GM18511 (cell line): Measurements from ENCODE around the gene DNAJC27.
A peak's percentile ranks its signal among the peaks of the same experiment; 100 is the strongest.

Experiments used
- ATAC-seq: cut with Tn5 transposase; IDR thresholded peaks from one replicate; pipeline ENCODE4 v1.9.1; 2021; ENCODE audit warnings: mild to moderate bottlenecking, moderate library complexity; ENCODE audit not compliant: unreplicated experiment

DNAJC27 gene

DNA sequence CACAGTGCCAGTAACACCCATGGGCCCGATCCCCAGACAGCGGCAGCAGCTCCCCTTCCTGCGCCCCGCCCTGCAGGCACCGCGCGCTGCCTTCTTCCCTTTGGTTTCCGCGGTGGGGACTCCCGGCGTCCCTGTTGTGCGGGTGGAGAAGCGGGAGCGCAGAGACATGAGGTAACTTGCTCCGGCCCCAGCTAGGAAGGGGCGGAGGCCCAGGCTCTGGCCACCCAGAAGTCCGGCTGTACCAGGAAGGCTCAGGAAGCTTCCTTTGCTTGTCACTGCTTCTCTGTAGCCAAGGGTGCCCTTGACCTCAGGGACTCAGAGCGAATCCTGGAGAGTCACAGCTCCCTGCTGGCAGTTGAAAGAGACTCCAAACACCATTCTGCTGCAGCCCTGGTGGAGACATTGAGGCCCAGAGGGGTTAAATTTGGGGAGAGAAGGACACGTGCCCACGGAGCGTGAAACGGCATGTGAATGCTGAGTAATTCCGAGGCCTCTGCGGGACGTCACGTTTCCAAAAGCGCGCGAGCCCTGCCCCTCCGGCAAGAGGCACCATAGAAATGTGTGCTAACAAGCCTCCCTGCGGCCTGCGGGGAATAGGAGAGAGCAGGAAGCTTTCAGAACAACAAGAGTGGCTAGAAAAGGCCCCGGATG, 45.0 kb downstream of the DNAJC27 start:
- ATAC-seq = no peak

DNA sequence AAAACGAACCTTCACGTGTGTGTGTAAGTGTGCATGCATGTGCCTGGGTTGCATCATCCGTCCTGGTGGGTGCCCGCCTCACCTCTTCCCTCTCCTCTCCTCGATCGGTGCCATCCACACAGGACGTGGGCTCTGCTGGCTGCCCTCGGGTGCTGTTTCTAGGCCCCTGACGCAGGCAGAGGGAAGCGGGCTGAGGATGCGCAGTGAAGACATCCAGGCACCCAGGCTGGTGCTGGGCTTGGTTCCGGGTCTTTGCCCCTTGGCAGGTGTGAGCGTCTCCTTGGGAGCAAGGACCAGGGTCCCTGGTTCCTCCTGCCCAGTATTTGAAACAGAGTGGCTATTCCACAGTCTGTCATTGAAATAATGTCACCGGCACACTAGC, 45.5 kb downstream of the DNAJC27 start:
- ATAC-seq = no peak

DNA sequence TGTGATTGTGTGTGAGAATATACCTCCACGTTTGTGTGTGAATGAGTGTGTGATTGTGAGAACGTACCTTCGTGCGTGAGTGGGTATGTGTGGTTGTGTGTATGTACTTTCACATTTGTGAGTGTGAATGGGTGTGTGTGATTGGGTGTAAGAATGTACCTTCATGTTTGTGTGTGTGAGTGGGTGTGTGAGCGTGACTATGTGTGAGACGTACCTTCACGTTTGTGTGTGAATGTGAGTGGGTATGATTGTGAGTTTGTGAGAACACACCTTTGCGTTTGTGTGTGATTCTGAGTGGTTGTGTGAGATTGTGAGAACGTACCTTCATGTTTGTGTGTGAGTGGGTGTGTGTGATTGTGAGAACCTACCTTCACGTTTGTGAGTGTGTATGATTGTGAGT, 45.9 kb downstream of the DNAJC27 start:
- ATAC-seq = no peak

- no peak for ATAC-seq
These were observed 47.0 kb downstream of the DNAJC27 start for GRCh38 chr2:24924732-24925131.

DNA sequence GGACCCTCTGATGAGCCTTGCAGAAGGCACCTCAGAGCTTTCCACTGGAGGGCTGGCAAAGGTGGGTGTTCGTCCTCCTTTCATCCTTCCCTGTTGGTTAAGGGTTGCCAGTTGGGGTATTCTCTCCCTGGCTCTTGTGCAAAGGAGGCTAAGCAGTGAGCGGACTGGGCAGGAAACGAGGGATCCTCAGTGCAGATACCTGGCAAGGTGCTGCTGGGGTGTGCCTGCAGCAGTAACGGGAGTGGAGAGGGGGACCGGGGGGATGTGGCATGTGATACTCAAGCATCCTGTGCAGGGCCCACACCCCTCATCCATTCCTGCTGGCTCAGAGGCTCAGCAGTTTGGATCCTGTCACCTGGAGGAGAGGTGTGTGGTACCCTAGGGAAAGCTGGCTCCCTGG, 47.5 kb downstream of the DNAJC27 start:
- ATAC-seq = no peak

DNA sequence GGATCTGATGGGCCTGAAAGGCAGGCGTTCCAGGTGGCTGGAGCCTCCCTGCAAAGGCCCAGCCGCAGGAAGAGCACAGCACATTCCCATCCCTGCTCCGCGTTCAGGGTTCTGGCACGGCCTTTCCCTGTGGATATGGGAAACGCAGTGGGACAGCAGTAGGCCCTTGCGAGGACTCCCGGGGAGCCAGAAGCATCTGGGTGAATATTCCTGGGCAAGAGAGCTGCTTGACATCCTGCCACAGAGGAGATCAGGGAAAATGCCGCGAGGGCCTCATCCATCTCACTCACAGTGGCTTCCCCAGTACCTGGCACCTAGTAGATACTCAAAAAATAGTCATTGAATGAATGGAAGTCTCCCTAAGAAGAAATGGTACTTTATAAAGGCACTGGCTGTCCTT, 48.6 kb downstream of the DNAJC27 start:
- ATAC-seq = no peak

DNA sequence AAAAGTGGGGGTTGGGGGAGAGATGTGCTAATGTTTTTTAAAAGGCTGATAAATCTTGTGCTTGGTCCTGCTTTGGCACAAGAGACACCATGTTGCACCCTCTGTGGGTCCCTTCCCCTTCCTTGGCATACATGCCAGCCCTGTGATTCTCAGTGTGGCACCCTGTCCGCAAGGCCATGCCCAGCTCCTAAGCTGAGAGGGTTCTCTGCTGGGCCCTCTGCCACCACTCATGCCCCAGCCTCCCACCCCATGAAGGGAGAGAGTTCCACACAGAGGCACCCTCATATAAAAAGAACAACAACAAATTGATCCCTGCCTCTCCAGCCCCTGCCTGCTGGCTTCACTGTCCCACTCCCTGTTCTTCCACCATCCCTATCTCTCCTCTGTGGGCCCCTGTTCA, 49.2 kb downstream of the DNAJC27 start:
- ATAC-seq = no peak

GRCh38 chr2:24920809-24921441, 50.8 kb downstream of the DNAJC27 start:
- no peak for ATAC-seq

GRCh38 chr2:24920098-24920808, 51.5 kb downstream of the DNAJC27 start, which contains the start of gene ADCY3:
Gene ADCY3 (minus strand): TSS chr2:24920237. CDS start chr2:24918987, 1,250 bp downstream.
- ATAC-seq = peak; percentile 65

DNA sequence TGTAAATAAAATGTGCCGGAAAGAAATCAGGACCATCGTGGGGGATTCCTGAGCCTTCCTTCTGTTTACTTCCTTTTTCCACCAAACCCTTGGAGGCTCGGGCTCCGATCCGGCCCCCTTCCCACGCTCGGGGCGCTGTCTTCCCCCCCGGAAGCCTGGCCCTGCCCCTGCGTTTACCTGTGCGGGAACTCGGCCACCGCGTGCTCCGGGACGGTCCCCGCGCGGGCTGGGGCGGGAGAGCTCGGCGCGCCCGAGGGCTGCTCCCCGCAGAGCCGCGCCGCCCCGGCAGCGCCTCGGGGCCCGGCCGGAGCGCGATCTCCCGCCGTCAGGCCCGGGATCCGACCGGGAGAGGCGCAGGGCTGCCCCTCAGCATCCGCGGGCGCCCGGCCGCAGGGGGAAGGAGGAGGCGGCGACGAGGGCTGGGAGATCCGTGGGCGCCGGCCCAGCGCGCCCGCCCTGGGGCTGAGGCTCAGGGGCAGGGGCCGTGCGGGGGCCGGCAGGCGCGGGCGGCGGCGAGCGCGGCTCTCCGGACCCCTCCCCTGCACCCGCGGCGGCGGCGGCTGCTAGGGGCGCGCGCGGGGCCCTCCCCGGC, 52.2 kb downstream of the DNAJC27 start:
- ATAC-seq = peak; percentile 25

DNA sequence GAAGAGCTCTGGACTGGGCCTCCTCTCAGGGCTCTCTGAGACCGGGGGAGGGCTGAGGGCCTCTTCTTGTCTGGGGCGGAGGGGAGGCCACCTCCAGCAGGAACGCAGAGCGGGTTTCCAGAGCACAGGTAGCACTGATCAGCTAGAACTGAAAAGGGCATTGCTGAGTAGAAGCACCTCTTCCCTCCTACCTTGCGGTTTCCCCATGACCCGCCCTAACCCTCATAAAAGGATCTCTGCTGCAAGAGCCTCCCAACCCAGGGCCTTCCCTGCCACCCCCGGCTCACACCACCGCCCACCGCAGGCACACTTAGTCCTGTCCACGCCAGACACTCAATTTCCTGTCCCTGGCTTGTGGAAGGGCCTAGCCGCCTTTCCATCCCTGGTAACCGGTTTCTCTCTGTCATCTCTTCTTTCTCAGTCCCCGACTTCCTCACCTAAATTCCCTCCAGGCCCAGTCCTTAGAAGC, 52.7 kb downstream of the DNAJC27 start:
- no peak for ATAC-seq

- no peak for ATAC-seq
These were observed 53.3 kb downstream of the DNAJC27 start for GRCh38 chr2:24918326-24919036.

DNA sequence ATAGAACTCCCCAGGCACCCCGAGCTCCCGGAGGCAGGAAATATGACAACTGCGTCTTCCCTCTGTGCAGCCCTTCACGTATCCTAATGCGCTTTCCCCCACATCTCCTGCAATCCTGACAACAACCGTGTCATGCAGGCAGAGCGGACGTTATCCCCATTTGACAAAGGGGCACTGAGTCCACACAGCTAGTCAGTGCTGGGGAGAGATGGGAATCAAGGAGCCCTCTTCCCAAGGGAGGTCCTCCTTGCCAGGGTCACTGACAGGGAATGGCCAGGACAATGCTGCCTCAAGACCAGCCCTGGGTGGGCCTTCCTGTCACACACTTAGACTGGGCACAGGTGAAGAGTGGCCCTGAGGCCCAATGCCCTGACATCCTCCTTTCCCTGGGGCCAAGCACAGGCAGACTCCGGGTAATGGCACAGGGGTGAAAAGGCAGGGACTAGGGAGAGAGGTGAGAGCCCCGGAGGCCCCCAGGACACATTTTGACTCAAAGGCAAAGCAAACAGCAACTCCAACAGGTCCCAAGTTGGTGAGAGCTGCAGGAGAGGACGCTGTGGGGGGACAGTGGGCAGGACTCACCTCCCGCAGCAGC, 53.9 kb downstream of the DNAJC27 start:
- no peak for ATAC-seq

GRCh38 chr2:24917086-24917485, 54.7 kb downstream of the DNAJC27 start:
- ATAC-seq = peak; percentile 38

GRCh38 chr2:24915796-24916195, 56.0 kb downstream of the DNAJC27 start:
- no peak for ATAC-seq

GRCh38 chr2:24915175-24915574, 56.6 kb downstream of the DNAJC27 start:
- no peak for ATAC-seq

- ATAC-seq = no peak
These were observed 57.0 kb downstream of the DNAJC27 start for GRCh38 chr2:24914713-24915112.

DNA sequence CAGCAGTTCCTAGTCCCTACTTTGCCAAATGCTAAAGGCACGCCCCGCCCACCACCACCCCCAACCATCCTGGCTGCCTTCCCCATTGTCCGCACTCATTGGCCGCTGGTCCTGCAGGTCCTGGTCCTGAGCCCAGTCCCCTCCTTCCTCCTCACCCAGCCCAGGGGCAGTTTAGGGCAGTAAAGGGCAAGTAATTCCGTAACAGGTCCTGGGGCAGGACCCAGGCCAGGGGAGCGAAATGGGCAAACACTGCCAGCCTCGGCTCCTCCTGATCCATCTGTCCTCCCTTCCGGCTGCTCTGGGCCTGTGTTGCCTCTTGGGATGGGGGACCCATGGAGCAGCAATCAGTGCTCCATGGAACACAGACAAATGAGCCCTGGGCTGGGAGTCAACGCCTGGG, 57.8 kb downstream of the DNAJC27 start:
- no peak for ATAC-seq

DNA sequence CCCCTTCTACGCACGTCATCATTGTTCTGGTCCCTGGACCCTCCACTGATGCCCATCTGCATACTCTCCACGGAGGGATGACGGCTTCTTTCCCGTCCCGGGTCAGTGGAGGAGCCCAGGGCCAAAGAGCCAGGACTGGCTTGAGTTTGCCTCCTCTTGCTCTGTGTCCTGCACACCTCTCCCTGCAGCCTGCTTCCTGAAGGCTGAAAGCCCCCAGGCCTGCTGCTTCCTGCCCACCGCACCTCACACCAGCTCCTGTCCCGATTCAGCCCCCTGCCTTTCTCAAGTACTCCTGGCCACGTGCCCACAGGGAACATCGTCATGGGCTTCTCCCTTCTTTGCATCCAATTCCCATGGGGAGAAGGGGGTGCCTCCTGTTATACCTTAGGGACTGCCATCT, 58.8 kb downstream of the DNAJC27 start:
- no peak for ATAC-seq

GRCh38 chr2:24912523-24912922, 59.2 kb downstream of the DNAJC27 start:
- ATAC-seq = no peak

DNA sequence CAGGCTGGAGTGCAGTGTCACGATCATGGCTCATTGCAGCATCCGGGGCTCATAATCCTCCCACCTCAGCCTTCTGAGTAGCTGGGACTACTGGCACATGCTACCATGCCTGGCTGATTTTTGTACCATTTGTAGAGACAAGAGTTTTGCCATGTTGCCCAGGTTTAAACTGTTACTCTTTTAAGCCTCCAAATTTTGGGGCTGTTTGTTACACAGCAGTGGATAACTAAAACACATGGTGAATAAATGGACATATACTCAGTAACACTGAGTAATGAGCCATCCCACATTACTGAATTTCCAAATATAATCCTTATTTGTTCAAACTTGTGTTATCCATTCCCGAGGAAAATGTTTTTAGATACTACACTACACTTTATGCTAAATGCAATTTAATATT, 61.5 kb downstream of the DNAJC27 start:
- ATAC-seq = no peak
